ENCODE measurements around the gene RAMACL.
A peak's percentile ranks its signal among the peaks of the same experiment; 100 is the strongest.
"Not testable (repeated sequence)": the region's sequence is repeated elsewhere in the genome, so short reads cannot be mapped to it uniquely, and the experiment has no call there.

RAMACL gene

DNA sequence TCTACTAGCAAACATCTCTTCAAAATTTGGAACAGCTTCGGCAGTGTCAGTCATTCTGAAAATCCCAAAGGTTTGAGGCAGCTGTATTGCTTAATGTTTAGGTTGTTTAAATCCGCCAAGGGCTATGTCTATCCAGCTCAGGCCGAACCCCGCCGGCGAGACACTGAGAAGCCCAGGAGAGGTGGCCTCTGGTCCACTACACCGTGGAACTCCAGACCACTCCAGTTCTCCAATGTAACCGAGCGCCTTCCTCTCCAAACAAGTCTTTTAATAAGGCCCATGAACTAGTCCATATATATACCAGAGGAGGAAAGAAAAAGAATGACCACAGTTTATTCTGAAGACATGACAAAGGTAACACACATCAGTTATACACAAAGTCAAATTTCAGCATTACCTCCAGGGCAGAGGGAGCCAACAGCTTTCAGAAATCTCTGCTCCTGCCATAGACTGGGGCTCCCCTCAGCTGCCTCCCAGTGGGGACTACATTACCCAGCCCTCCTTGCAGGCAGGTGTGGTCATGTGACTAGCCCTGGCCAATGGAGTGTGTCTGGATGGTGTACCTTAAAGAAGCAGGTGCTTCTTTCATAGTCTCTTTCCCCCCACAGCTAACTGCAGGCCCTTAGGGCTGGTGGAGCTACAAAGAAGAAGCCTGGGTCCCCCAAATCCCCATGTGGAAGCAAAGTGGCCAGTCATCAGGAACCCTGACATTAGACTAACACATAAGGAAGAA lies at the start of gene RAMACL:
Gene RAMACL, minus strand, starts transcription at position 255 of the 733 bp plus-strand sequence. Its CDS starts 201 bp downstream, at position 54.
- TF ChIP-seq, protein P1, sequence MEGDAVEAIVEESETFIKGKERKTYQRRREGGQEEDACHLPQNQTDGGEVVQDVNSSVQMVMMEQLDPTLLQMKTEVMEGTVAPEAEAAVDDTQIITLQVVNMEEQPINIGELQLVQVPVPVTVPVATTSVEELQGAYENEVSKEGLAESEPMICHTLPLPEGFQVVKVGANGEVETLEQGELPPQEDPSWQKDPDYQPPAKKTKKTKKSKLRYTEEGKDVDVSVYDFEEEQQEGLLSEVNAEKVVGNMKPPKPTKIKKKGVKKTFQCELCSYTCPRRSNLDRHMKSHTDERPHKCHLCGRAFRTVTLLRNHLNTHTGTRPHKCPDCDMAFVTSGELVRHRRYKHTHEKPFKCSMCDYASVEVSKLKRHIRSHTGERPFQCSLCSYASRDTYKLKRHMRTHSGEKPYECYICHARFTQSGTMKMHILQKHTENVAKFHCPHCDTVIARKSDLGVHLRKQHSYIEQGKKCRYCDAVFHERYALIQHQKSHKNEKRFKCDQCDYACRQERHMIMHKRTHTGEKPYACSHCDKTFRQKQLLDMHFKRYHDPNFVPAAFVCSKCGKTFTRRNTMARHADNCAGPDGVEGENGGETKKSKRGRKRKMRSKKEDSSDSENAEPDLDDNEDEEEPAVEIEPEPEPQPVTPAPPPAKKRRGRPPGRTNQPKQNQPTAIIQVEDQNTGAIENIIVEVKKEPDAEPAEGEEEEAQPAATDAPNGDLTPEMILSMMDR (IDR thresholded peaks at IDR 0.05): no peak

GRCh38 chr6:166635013-166635970 lies 48.8 kb upstream of the RAMACL start:
- Histone ChIP-seq H3K27me3 (peaks cover 0 to 40% of the 10 kb centered on the region in 2 donors), H3K36me3 (no peaks in the 10 kb centered on the region), H3K4me3 (no peak overlapping the region), H3K4me1 (peaks cover 0 to 2% (median 0%) of the 10 kb centered on the region in 4 donors), H3K9me3 (no peaks in the 10 kb centered on the region), H3K27ac (no peak overlapping the region)
- TF ChIP-seq, protein P1 (IDR thresholded peaks at IDR 0.05): no peak
- peak in 1 of 2 donors; percentile 9 for DNase-seq
- intact Hi-C loops (cut with DNase I; ENCODE audit: low total_unique reads): no loop called here

More for the DNA sequence above, at the start of gene RAMACL:
- H3K27me3 ChIP-seq: no peaks in the 10 kb centered on the region
- H3K36me3 ChIP-seq: no peaks in the 10 kb centered on the region
- intact Hi-C loops (cut with DNase I; ENCODE audit: low total_unique reads): no loop called here
- H3K9me3 ChIP-seq: no peaks in the 10 kb centered on the region
- no peak within 1 kb of the TSS for H3K27ac ChIP-seq
- no peak for DNase-seq
- H3K4me3 ChIP-seq: no peak within 1 kb of the TSS
- H3K4me1 ChIP-seq: peaks cover 0 to 9% (median 2%) of the 10 kb centered on the region in 4 donors

- H3K27ac ChIP-seq; DNase-seq; H3K4me3 ChIP-seq; H3K9me3 ChIP-seq; H3K4me1 ChIP-seq; intact Hi-C loops (cut with DNase I; ENCODE audit: low total_unique reads); H3K36me3 ChIP-seq: not testable (repeated sequence)
- H3K27me3 ChIP-seq: peaks cover 0 to 40% of the 10 kb centered on the region in 2 donors
Observed at GRCh38 chr6:166634581-166634980, 48.1 kb upstream of the RAMACL start.

GRCh38 chr6:166633732-166634535 lies 47.5 kb upstream of the RAMACL start:
- no peaks in the 10 kb centered on the region for H3K9me3 ChIP-seq
- intact Hi-C loops (cut with DNase I; ENCODE audit: low total_unique reads): no loop called here
- H3K27me3 ChIP-seq: peaks cover 0 to 38% of the 10 kb centered on the region in 2 donors
- peak in 1 of 2 donors; percentile 62 for DNase-seq
- TF ChIP-seq, protein P1 (IDR thresholded peaks at IDR 0.05): no peak
- H3K36me3 ChIP-seq: no peaks in the 10 kb centered on the region
- no peak overlapping the region for H3K27ac ChIP-seq
- peaks cover 0 to 2% (median under 1%) of the 10 kb centered on the region in 4 donors for H3K4me1 ChIP-seq
- H3K4me3 ChIP-seq: no peak overlapping the region

GRCh38 chr6:166632731-166633130 lies 46.3 kb upstream of the RAMACL start:
- peak in 1 of 2 donors; percentile 3 for DNase-seq
- TF ChIP-seq, protein P1 (IDR thresholded peaks at IDR 0.05): no peak
- intact Hi-C loops (cut with DNase I; ENCODE audit: low total_unique reads): no loop called here
- Histone ChIP-seq H3K4me3 (no peak overlapping the region), H3K4me1 (peaks cover 0 to 10% (median 8%) of the 10 kb centered on the region in 4 donors), H3K27ac (no peak overlapping the region), H3K9me3 (no peaks in the 10 kb centered on the region), H3K36me3 (no peaks in the 10 kb centered on the region), H3K27me3 (peaks cover 0 to 31% of the 10 kb centered on the region in 2 donors)

Data from tibial artery (tissue), 4 donors.